DOHH2 (cell line): Measurements from ENCODE around the gene WNK1.

Experiments used
- H3F3A ChIP-seq: fragments of 200-600 bp; sonication (generic), shearing (Covaris generic); 2 replicates; pipeline ENCODE4 v1.6.0; 2016; ENCODE audit warnings: antibody characterized with exemption, mild to moderate bottlenecking; ENCODE audit not compliant: control insufficient read depth, insufficient read depth
- H3K27ac ChIP-seq: fragments of 200-600 bp; sonication (generic); 2 replicates; pipeline ENCODE4 v1.5.1; 2014; ENCODE audit warnings: low read depth, mild to moderate bottlenecking, low read length, moderate library complexity
- H3K27me3 ChIP-seq: fragments of 200-600 bp; sonication (generic); 2 replicates; pipeline ENCODE4 v1.6.1; 2014; ENCODE audit warnings: mild to moderate bottlenecking, low read length, mixed read lengths; ENCODE audit not compliant: control insufficient read depth
- H3K36me3 ChIP-seq: fragments of 200-600 bp; sonication (generic); 2 replicates; pipeline ENCODE4 v1.6.1; 2014; ENCODE audit warnings: mild to moderate bottlenecking, low read length, moderate library complexity, mixed read lengths; ENCODE audit not compliant: control insufficient read depth
- H3K4me1 ChIP-seq: fragments of 200-600 bp; sonication (generic); 2 replicates; pipeline ENCODE4 v1.6.1; 2014; ENCODE audit warnings: mild to moderate bottlenecking, low read length, mixed read lengths; ENCODE audit not compliant: control insufficient read depth
- H3K4me2 ChIP-seq: fragments of 200-600 bp; sonication (generic); 2 replicates; pipeline ENCODE4 v1.6.0; 2014; ENCODE audit warnings: mild to moderate bottlenecking, low read length, moderate library complexity
- H3K4me3 ChIP-seq: fragments of 200-600 bp; sonication (generic); 2 replicates; pipeline ENCODE4 v1.5.1; 2014; ENCODE audit warnings: mild to moderate bottlenecking, low read length, mixed read lengths
- H3K79me2 ChIP-seq: fragments of 200-600 bp; sonication (generic); 2 replicates; pipeline ENCODE4 v1.6.1; 2014; ENCODE audit warnings: mild to moderate bottlenecking, low read length, mixed read lengths; ENCODE audit not compliant: control insufficient read depth
- H3K9me2 ChIP-seq: fragments of 200-600 bp; sonication (generic); replicated peaks from 2 replicates; pipeline ENCODE4 v1.6.1; 2014; ENCODE audit warnings: mild to moderate bottlenecking, low read length, mixed read lengths; ENCODE audit not compliant: control insufficient read depth
- H3K9me3 ChIP-seq: fragments of 200-600 bp; sonication (generic); 2 replicates; pipeline ENCODE4 v1.6.1; 2014; ENCODE audit warnings: antibody characterized with exemption, low read length, mixed read lengths; ENCODE audit not compliant: control insufficient read depth, insufficient read depth
- H4K20me1 ChIP-seq: fragments of 200-600 bp; sonication (generic); 2 replicates; pipeline ENCODE4 v1.6.0; 2014; ENCODE audit warnings: low read depth, mild to moderate bottlenecking, antibody characterized with exemption, low read length, moderate library complexity; ENCODE audit not compliant: control insufficient read depth, insufficient read depth
- CTCF ChIP-seq: fragments of 200-600 bp; sonication (generic); IDR thresholded peaks from one replicate; pipeline ENCODE4 v1.5.1; 2014; ENCODE audit warnings: antibody characterized with exemption, mild to moderate bottlenecking, low read depth, low read length; ENCODE audit not compliant: poor library complexity, severe bottlenecking
- EZH2phosphoT487 ChIP-seq: fragments of 200-600 bp; sonication (generic); IDR thresholded peaks from 2 replicates; pipeline ENCODE4 v1.6.1; 2017; ENCODE audit warnings: borderline replicate concordance, mild to moderate bottlenecking, antibody characterized with exemption, low read length, moderate library complexity, mixed read lengths

Gene WNK1

GRCh38 chr12:949453-950191, 197.2 kb downstream of the WNK1 start, which contains the start of gene RAD52:
Gene RAD52 (minus strand): TSS chr12:949694. CDS start chr12:933058, 16,636 bp downstream.
- Histone ChIP-seq H4K20me1 (no peaks in the 10 kb centered on the region), H3K36me3 (peaks cover 13% of the 10 kb centered on the region), H3F3A (peaks cover 16% of the 10 kb centered on the region), H3K27ac (peak within 1 kb of the TSS; percentile 86), H3K4me2 (peak within 1 kb of the TSS; percentile 73), H3K79me2 (peaks cover 48% of the 10 kb centered on the region), H3K4me1 (peaks cover 45% of the 10 kb centered on the region), H3K27me3 (no peaks in the 10 kb centered on the region), H3K9me3 (no peaks in the 10 kb centered on the region), H3K4me3 (peak within 1 kb of the TSS; percentile 86), H3K9me2 (no peaks in the 10 kb centered on the region)
- peak; percentile 99 for TF ChIP-seq CTCF
- TF ChIP-seq EZH2phosphoT487 = no peak

GRCh38 chr12:951176-951575, 198.8 kb downstream of the WNK1 start:
- no peaks in the 10 kb centered on the region for H4K20me1 ChIP-seq
- no peak overlapping the region for H3K27ac ChIP-seq
- peaks cover 43% of the 10 kb centered on the region for H3K4me1 ChIP-seq
- H3K4me2 ChIP-seq = no peak overlapping the region
- H3K9me3 ChIP-seq = no peaks in the 10 kb centered on the region
- no peaks in the 10 kb centered on the region for H3K27me3 ChIP-seq
- peaks cover 16% of the 10 kb centered on the region for H3F3A ChIP-seq
- TF ChIP-seq CTCF = no peak
- TF ChIP-seq EZH2phosphoT487 = no peak
- H3K9me2 ChIP-seq = no peaks in the 10 kb centered on the region
- no peak overlapping the region for H3K4me3 ChIP-seq
- H3K79me2 ChIP-seq = peaks cover 32% of the 10 kb centered on the region
- peaks cover 10% of the 10 kb centered on the region for H3K36me3 ChIP-seq

- H3K27me3 ChIP-seq = no peaks in the 10 kb centered on the region
- H3K4me1 ChIP-seq = peaks cover 27% of the 10 kb centered on the region
- no peak overlapping the region for H3K4me2 ChIP-seq
- no peaks in the 10 kb centered on the region for H4K20me1 ChIP-seq
- H3F3A ChIP-seq = peaks cover 16% of the 10 kb centered on the region
- no peak overlapping the region for H3K4me3 ChIP-seq
- H3K27ac ChIP-seq = no peak overlapping the region
- peaks cover 6% of the 10 kb centered on the region for H3K79me2 ChIP-seq
- peaks cover 4% of the 10 kb centered on the region; the same call in 1 of the 2 replicates for H3K36me3 ChIP-seq
- H3K9me3 ChIP-seq = no peaks in the 10 kb centered on the region
- no peaks in the 10 kb centered on the region for H3K9me2 ChIP-seq
- TF ChIP-seq CTCF = no peak
These were observed 201.4 kb downstream of the WNK1 start for GRCh38 chr12:953776-954175.
